K562 (cell line): ENCODE data around the gene CD300LB. TPM values are rescaled to one million over a fixed set of nuclear protein-coding genes. Genes with fewer than 3 reads are reported as not detected.

ENCODE experiments used
- ATAC-seq: fragments of 200-7000 bp; cut with Tn5 transposase; 3 replicates; pipeline ENCODE4 v1.9.1; 2020; ENCODE audit warnings: moderate library complexity
- BruUV-seq: library from RNA; stranded (reverse); fragments of 400-500 nt; replicated peaks from 2 replicates; lab custom pipeline; 2021; lab: Mats Ljungman, UMichigan
- CTCF ChIA-PET: fragments of 300-600 bp; formaldehyde crosslinking; extraction: SDS; loops from one replicate; lab custom pipeline; 2021; ENCODE audit warnings: low intra/inter-chr PET ratio; lab: Yijun Ruan, JAX
- POLR2A ChIA-PET: fragments of 300-600, 350-650 bp; sonication (Branson Sonifier 250); formaldehyde crosslinking; extraction: SDS; loops from one replicate; lab custom pipeline; 2021; ENCODE audit warnings: antibody characterized with exemption, inconsistent platforms; lab: Yijun Ruan, JAX
- DNase-seq, 4 experiments: peaks; one replicate each; pipeline versions ENCODE4 v3.0.0 to v3.0.0-alpha.2; 2011 to 2018; ENCODE audit warnings: low spot score in 3 of 4, mixed read lengths in 3 of 4; ENCODE audit errors: extremely low read depth in 1 of 4
- FAIRE-seq: peaks from 2 replicates; lab custom pipeline; 2011; peaks lifted over from hg19 to GRCh38; lab: Jason Lieb, UNC
- H2AFZ ChIP-seq: 2 replicates; pipeline ENCODE4 v1.6.0; 2011; ENCODE audit warnings: low read depth, low read length, control low read depth, inconsistent platforms
- H3K27ac ChIP-seq: fragments of 200-600 bp; 3 replicates; pipeline ENCODE4 v1.8.0; 2011; ENCODE audit warnings: low read depth, mild to moderate bottlenecking, control low read depth, inconsistent platforms, low read length, moderate library complexity, mixed read lengths; ENCODE audit errors: extremely low read depth
- H3K27me3 ChIP-seq, 2 experiments: fragments of 300-600 bp in 1 of 2; 2 replicates in 1 of 2; 3 replicates in 1 of 2; pipeline versions ENCODE4 v1.6.0 to v1.8.0; 2011; ENCODE audit warnings: inconsistent platforms in 2 of 2, low read length in 2 of 2, mild to moderate bottlenecking in 1 of 2, mixed read lengths in 1 of 2, moderate library complexity in 1 of 2; ENCODE audit not compliant: control insufficient read depth in 2 of 2, insufficient read depth in 2 of 2
- H3K36me3 ChIP-seq: fragments of 300-600 bp; 3 replicates; pipeline ENCODE4 v1.8.0; 2011; ENCODE audit warnings: mild to moderate bottlenecking, low read length, inconsistent platforms; ENCODE audit not compliant: control insufficient read depth, insufficient read depth
- H3K4me1 ChIP-seq, 2 experiments: fragments of 200-600 bp in 1 of 2; replicated peaks in 1 of 2; 2 replicates in 1 of 2; 3 replicates in 1 of 2; pipeline versions ENCODE4 v1.5.1 to v1.8.0; 2011; ENCODE audit warnings: inconsistent platforms in 2 of 2, low read length in 2 of 2, mild to moderate bottlenecking in 1 of 2, mixed read lengths in 1 of 2, moderate library complexity in 1 of 2; ENCODE audit not compliant: control insufficient read depth in 2 of 2, insufficient read depth in 2 of 2
- H3K4me2 ChIP-seq: 2 replicates; pipeline ENCODE4 v1.6.1; 2011; ENCODE audit warnings: low read length, control low read depth, inconsistent platforms, mixed read lengths; ENCODE audit not compliant: insufficient read depth
- H3K4me3 ChIP-seq: fragments of 200-600 bp; sonication (generic), shearing (Covaris generic); 2 replicates; pipeline ENCODE4 v1.5.1; 2016; ENCODE audit warnings: control low read depth, inconsistent platforms
- H3K79me2 ChIP-seq: fragments of 200-600 bp; 3 replicates; pipeline ENCODE4 v1.8.0; 2011; ENCODE audit warnings: low read length, inconsistent platforms; ENCODE audit not compliant: control insufficient read depth, insufficient read depth
- H3K9ac ChIP-seq, 2 experiments: 2 replicates each; pipeline versions ENCODE4 v1.6.0 to v1.6.1; 2011; ENCODE audit warnings: low read depth in 2 of 2, low read length in 2 of 2, control low read depth in 1 of 2, inconsistent platforms in 1 of 2, mild to moderate bottlenecking in 1 of 2, mixed read lengths in 1 of 2; ENCODE audit not compliant: insufficient read depth in 1 of 2
- H3K9me1 ChIP-seq: one replicate; pipeline ENCODE4 v1.6.0; 2011; ENCODE audit warnings: inconsistent platforms, mild to moderate bottlenecking, low read length, moderate library complexity; ENCODE audit not compliant: control insufficient read depth, insufficient read depth
- H3K9me3 ChIP-seq: replicated peaks from 2 replicates; pipeline ENCODE4 v1.5.1; 2011; ENCODE audit warnings: low read depth, low read length, inconsistent platforms; ENCODE audit not compliant: control insufficient read depth, insufficient read depth
- H4K20me1 ChIP-seq: replicated peaks from 2 replicates; pipeline ENCODE4 v1.6.1; 2011; ENCODE audit warnings: low read length, inconsistent platforms, mixed read lengths; ENCODE audit not compliant: control insufficient read depth, insufficient read depth
- MCM3 ChIP-seq: fragments of 450-650 bp; IDR thresholded peaks from 2 replicates; pipeline ENCODE4 v1.6.1; 2016
- MLX ChIP-seq, 2 experiments: fragments of 450-650 bp in 1 of 2; sonication (generic) in 1 of 2; formaldehyde crosslinking; conservative IDR thresholded peaks; 2 replicates each; pipeline versions ENCODE4 v1.4.0 to v1.8.1; 2020 to 2022; ENCODE audit warnings: mild to moderate bottlenecking in 1 of 2, missing genetic modification reagents in 1 of 2
- MXI1 ChIP-seq: IDR thresholded peaks from 2 replicates; pipeline ENCODE4 v1.6.1; 2011; ENCODE audit warnings: low read depth, mild to moderate bottlenecking, improper control_type of control experiment, low read length
- POLR3G ChIP-seq: IDR thresholded peaks from 2 replicates; pipeline ENCODE4 v1.6.1; 2011; ENCODE audit not compliant: insufficient read length, insufficient replicate concordance; ENCODE audit errors: extremely low read depth
- SMARCA4 ChIP-seq: fragments of 450-650 bp; IDR thresholded peaks from 2 replicates; pipeline ENCODE4 v1.6.1; 2016
- TSC22D4 ChIP-seq: fragments of 450-650 bp; IDR thresholded peaks from 2 replicates; pipeline ENCODE4 v1.6.1; 2016; ENCODE audit warnings: missing genetic modification characterization, missing biosample characterization, control low read depth
- ZFP30 ChIP-seq: fragments of 250-450 bp; sonication (Bioruptor Pico); IDR thresholded peaks from 2 replicates; pipeline ENCODE4 v1.8.0; 2022; ENCODE audit warnings: moderate library complexity, mild to moderate bottlenecking, inconsistent platforms, borderline replicate concordance
- ZKSCAN3 ChIP-seq: fragments of 250-450 bp; sonication (Bioruptor Pico); IDR thresholded peaks from 2 replicates; pipeline ENCODE4 v1.4.0; 2020
- WGBS: fragments of 100-300 bp; shearing (Covaris generic); methylation state at CpG from one replicate; pipeline ENCODE4 v1.1.6; 2016; ENCODE audit warnings: low coverage, mixed read lengths; ENCODE audit not compliant: insufficient coverage; ENCODE audit errors: missing lambda C conversion rate; 5-methylcytosine and 5-hydroxymethylcytosine counted together
- in situ Hi-C: fragments of 300-500 bp; cut with MboI; formaldehyde crosslinking; loops from 4 replicates; pipeline ENCODE4 v1.15.0; 2018; ENCODE audit warnings: inconsistent platforms, mixed read lengths
- intact Hi-C: fragments of 100-400 bp; cut with micrococcal nuclease; formaldehyde crosslinking; loops from 2 replicates; pipeline ENCODE4 v1.14.2; 2022
- polyA plus RNA-seq, 8 experiments: library from polyadenylated mRNA; depleted of rRNA in 4 of 8; stranded (reverse) in 5 of 8; unstranded in 3 of 8; fragments of >200 nt; fragmentation: Nextera tagmentation in 2 of 8; fragmentation: Illumina TruSeq in 1 of 8; extraction: Ambion mirVana in 2 of 8; extraction: Trizol in 1 of 8; gene quantifications; 2 replicates each; pipeline versions ENCODE4 v1.2.1 to v1.2.3, GENCODE V29; 2011 to 2014; ENCODE audit warnings: inconsistent platforms in 1 of 8, missing spikeins in 1 of 8
- total RNA-seq, 7 experiments: library from RNA; depleted of rRNA in 6 of 7; stranded (reverse); fragments of >200 nt in 6 of 7; fragmentation: Illumina TruSeq in 2 of 7; extraction: Trizol in 2 of 7; gene quantifications; 2 replicates each; pipeline versions ENCODE4 v1.2.1 to v1.2.3, GENCODE V29; 2011 to 2021; ENCODE audit warnings: low replicate concordance in 1 of 7
- TF ChIP-seq, protein P1 (sequence below): fragments of 250-450 bp; sonication (Bioruptor Pico); IDR thresholded peaks from 2 replicates; pipeline ENCODE4 v1.5.0; 2021

Gene CD300LB
- total and polyA plus RNA-seq, 9 of the 15 experiments (the other 6 are each of a cell fraction or from before 2014, with no cell fraction given), result not detected

GRCh38 chr17:74516561-74517328 lies 14.5 kb downstream of the CD300LB start (continued):
- TF ChIP-seq TSC22D4 (no peak), MLX (CRISPR knock-in tag; conservative IDR thresholded peaks at IDR 0.05) (no peak)
- TF ChIP-seq, all 486 proteins: peak for 0

DNA sequence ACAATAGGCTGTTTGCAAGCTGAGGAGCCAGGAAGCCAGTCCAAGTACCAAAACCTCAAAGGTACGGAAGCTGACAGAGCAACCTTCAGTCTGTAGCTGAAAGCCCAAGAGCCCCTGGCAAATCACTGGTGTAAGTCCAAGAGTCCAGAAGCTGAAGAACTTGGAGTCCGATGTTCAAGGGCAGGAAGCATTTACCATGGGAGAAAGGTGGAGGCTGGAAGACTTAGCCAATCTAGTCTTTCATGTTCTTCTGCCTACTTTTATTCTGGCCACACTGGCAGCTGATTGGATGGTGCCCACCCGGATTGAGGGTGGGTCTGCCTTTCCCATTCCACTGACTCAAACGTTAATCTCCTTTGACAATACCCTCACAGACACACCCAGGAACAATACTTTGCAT lies 15.3 kb downstream of the CD300LB start:
- Histone ChIP-seq H3K36me3 (no peaks in the 10 kb centered on the region; the same call in 2 of the 3 replicates), H3K27me3 (peaks cover 2 to 6% of the 10 kb centered on the region in 2 experiments; a peak in 2 of 5 replicates), H2AFZ (no peak overlapping the region), H3K27ac (no peak overlapping the region), H3K4me1 (no peaks in the 10 kb centered on the region), H3K4me2 (no peak overlapping the region), H3K79me2 (no peaks in the 10 kb centered on the region), H3K9me1 (no peaks in the 10 kb centered on the region), H3K4me3 (no peak overlapping the region), H4K20me1 (no peaks in the 10 kb centered on the region), H3K9ac (no peak overlapping the region), H3K9me3 (peaks cover 13% of the 10 kb centered on the region)
- ChIA-PET CTCF (interaction anchor here (0.6 kb wide), 1 partner anchor 217 kb away, joined by 3 read pairs; no protein-coding TSS in a partner anchor), POLR2A (no interaction called here)
- in situ Hi-C loops (no loop called here), intact Hi-C loops (no loop called here)
- TF ChIP-seq ZKSCAN3 (CRISPR knock-in tag) (no peak), SMARCA4 (no peak), POLR3G (no peak), MXI1 (no peak), MCM3 (no peak), ZFP30 (no peak)
- TF ChIP-seq, protein P1, sequence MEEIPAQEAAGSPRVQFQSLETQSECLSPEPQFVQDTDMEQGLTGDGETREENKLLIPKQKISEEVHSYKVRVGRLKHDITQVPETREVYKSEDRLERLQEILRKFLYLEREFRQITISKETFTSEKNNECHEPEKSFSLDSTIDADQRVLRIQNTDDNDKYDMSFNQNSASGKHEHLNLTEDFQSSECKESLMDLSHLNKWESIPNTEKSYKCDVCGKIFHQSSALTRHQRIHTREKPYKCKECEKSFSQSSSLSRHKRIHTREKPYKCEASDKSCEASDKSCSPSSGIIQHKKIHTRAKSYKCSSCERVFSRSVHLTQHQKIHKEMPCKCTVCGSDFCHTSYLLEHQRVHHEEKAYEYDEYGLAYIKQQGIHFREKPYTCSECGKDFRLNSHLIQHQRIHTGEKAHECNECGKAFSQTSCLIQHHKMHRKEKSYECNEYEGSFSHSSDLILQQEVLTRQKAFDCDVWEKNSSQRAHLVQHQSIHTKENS (CRISPR knock-in tag), result no peak
- WGBS, result 3% methylated on average over 4 of the region's 4 CpGs
- no peak for DNase-seq
- no peak for ATAC-seq
- FAIRE-seq, result no peak
- BruUV-seq, result no TSS peak
